Measurements from ENCODE around the gene KIF13A. TPM values are rescaled to one million over a fixed set of nuclear protein-coding genes. Genes with fewer than 3 reads are reported as not detected.

KIF13A gene
- total RNA-seq, 1 experiment from 2014 or later = 24.1 TPM

GRCh38 chr6:17998442-17998841 lies 11.0 kb upstream of the KIF13A start:
- DNase-seq (ENCODE audit: unreplicated experiment) = no peak
- TF ChIP-seq CTCF (IDR thresholded peaks at IDR 0.05; ENCODE audit: unreplicated experiment) = no peak
- BruUV-seq (replicated peaks) = no TSS peak
- Mint-ChIP-seq H3K27ac (ENCODE audit: low read depth, unreplicated experiment) (no peak overlapping the region), H3K27me3 (ENCODE audit: insufficient read depth, unreplicated experiment) (no peaks in the 10 kb centered on the region), H3K4me3 (ENCODE audit: unreplicated experiment) (no peak overlapping the region), H3K4me1 (ENCODE audit: insufficient read depth, unreplicated experiment) (peaks cover 5% of the 10 kb centered on the region), H3K36me3 (ENCODE audit: insufficient read depth, unreplicated experiment) (no peaks in the 10 kb centered on the region), H3K9me3 (ENCODE audit: unreplicated experiment) (no peaks in the 10 kb centered on the region)
- intact Hi-C loops (cut with micrococcal nuclease) = no loop called here
- CTCF ChIA-PET = no interaction called here
- POLR2A ChIA-PET = no interaction called here

GRCh38 chr6:17998003-17998402 lies 10.6 kb upstream of the KIF13A start:
- no TSS peak for BruUV-seq (replicated peaks)
- ChIA-PET CTCF (no interaction called here), POLR2A (interaction anchor here (1.7 kb wide), 1 partner anchor 11 kb away, joined by 6 read pairs; no protein-coding TSS in a partner anchor)
- Mint-ChIP-seq H3K9me3 (ENCODE audit: unreplicated experiment) (no peaks in the 10 kb centered on the region), H3K27ac (ENCODE audit: low read depth, unreplicated experiment) (no peak overlapping the region), H3K27me3 (ENCODE audit: insufficient read depth, unreplicated experiment) (no peaks in the 10 kb centered on the region), H3K4me3 (ENCODE audit: unreplicated experiment) (no peak overlapping the region), H3K36me3 (ENCODE audit: insufficient read depth, unreplicated experiment) (no peaks in the 10 kb centered on the region), H3K4me1 (ENCODE audit: insufficient read depth, unreplicated experiment) (peaks cover 9% of the 10 kb centered on the region)
- TF ChIP-seq CTCF (IDR thresholded peaks at IDR 0.05; ENCODE audit: unreplicated experiment) = no peak
- no peak for DNase-seq (ENCODE audit: unreplicated experiment)
- intact Hi-C loops (cut with micrococcal nuclease) = no loop called here

DNA sequence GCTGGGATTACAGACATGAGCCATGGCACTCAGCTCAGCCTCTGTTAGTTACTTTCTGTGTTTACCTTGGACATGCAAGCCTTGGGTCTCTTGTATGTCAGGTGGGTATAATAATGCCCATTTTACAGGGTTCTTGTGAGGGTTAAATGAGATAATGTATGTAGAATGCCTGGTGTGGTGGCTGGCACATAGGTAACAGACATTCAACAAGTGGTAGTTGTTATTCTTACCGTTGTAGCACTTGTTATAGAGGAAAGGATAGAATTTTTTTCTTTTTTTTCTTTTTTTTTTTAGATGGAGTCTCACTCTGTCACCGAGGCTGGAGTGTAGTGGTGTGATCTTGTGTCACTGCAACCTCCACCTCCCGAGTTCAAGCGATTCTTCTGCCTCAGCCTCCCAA lies 8.0 kb upstream of the KIF13A start:
- H3K9me3 Mint-ChIP-seq (ENCODE audit: unreplicated experiment) = no peaks in the 10 kb centered on the region
- no peak for DNase-seq (ENCODE audit: unreplicated experiment)
- ChIA-PET POLR2A (interaction anchor here (4.4 kb wide), 1 partner anchor 158 kb away, joined by 19 read pairs; the partner anchor contains the start of genes KDM1B and TPMT), CTCF (interaction anchor here (0.7 kb wide), 1 partner anchor 138 kb away, joined by 3 read pairs; no protein-coding TSS in a partner anchor)
- no peak overlapping the region for H3K27ac Mint-ChIP-seq (ENCODE audit: low read depth, unreplicated experiment)
- H3K4me1 Mint-ChIP-seq (ENCODE audit: insufficient read depth, unreplicated experiment) = peaks cover 13% of the 10 kb centered on the region
- no peaks in the 10 kb centered on the region for H3K36me3 Mint-ChIP-seq (ENCODE audit: insufficient read depth, unreplicated experiment)
- no peak overlapping the region for H3K4me3 Mint-ChIP-seq (ENCODE audit: unreplicated experiment)
- no peak for TF ChIP-seq CTCF (IDR thresholded peaks at IDR 0.05; ENCODE audit: unreplicated experiment)
- no TSS peak for BruUV-seq (replicated peaks)
- intact Hi-C loops (cut with micrococcal nuclease) = no loop called here
- H3K27me3 Mint-ChIP-seq (ENCODE audit: insufficient read depth, unreplicated experiment) = no peaks in the 10 kb centered on the region

GRCh38 chr6:17994019-17994418 lies 6.6 kb upstream of the KIF13A start:
- peak overlapping the region; percentile 64 for H3K27ac Mint-ChIP-seq (ENCODE audit: low read depth, unreplicated experiment)
- no peak for TF ChIP-seq CTCF (IDR thresholded peaks at IDR 0.05; ENCODE audit: unreplicated experiment)
- H3K9me3 Mint-ChIP-seq (ENCODE audit: unreplicated experiment) = no peaks in the 10 kb centered on the region
- CTCF ChIA-PET = interaction anchor here (0.7 to 1.0 kb wide), 2 partner anchors 87 to 123 kb away, joined by 3 read pairs; no protein-coding TSS in a partner anchor
- intact Hi-C loops (cut with micrococcal nuclease) = no loop called here
- no peak for DNase-seq (ENCODE audit: unreplicated experiment)
- H3K27me3 Mint-ChIP-seq (ENCODE audit: insufficient read depth, unreplicated experiment) = no peaks in the 10 kb centered on the region
- BruUV-seq (replicated peaks) = no TSS peak
- no peak overlapping the region for H3K4me3 Mint-ChIP-seq (ENCODE audit: unreplicated experiment)
- no peaks in the 10 kb centered on the region for H3K36me3 Mint-ChIP-seq (ENCODE audit: insufficient read depth, unreplicated experiment)
- POLR2A ChIA-PET = interaction anchor here (0.7 to 4.4 kb wide), 12 partner anchors 9 to 353 kb away, joined by 3 to 19 read pairs (median 4); partner anchors contain the start of genes KDM1B and TPMT
- H3K4me1 Mint-ChIP-seq (ENCODE audit: insufficient read depth, unreplicated experiment) = peaks cover 13% of the 10 kb centered on the region
